Trophoblast cell (in vitro differentiated cells and primary cell): ENCODE data around the gene UCK1.
A peak's percentile ranks its signal among the peaks of the same experiment; 100 is the strongest.

Source experiments
- DNase-seq, 2 donors: peaks; one replicate each; pipeline ENCODE4 v3.0.0-alpha.2; 2016
- H2AFZ ChIP-seq: 2 replicates; pipeline ENCODE4 v1.6.1; 2013; ENCODE audit warnings: low read length, moderate library complexity, mild to moderate bottlenecking; ENCODE audit not compliant: insufficient read depth, poor library complexity
- H2AK5ac ChIP-seq: 2 replicates; pipeline ENCODE4 v1.6.1; 2013; ENCODE audit warnings: mild to moderate bottlenecking, low read length
- H2BK120ac ChIP-seq: 2 replicates; pipeline ENCODE4 v1.6.1; 2013; ENCODE audit warnings: low read length, mild to moderate bottlenecking, moderate library complexity; ENCODE audit not compliant: insufficient read depth, poor library complexity
- H2BK12ac ChIP-seq: 2 replicates; pipeline ENCODE4 v1.6.1; 2013; ENCODE audit warnings: mild to moderate bottlenecking, low read length, moderate library complexity
- H2BK5ac ChIP-seq: 2 replicates; pipeline ENCODE4 v1.6.1; 2013; ENCODE audit warnings: low read length, low read depth, moderate library complexity, mild to moderate bottlenecking; ENCODE audit not compliant: poor library complexity
- H3K14ac ChIP-seq: 2 replicates; pipeline ENCODE4 v1.6.1; 2013; ENCODE audit warnings: mild to moderate bottlenecking, low read length
- H3K18ac ChIP-seq: 2 replicates; pipeline ENCODE4 v1.6.1; 2013; ENCODE audit warnings: mild to moderate bottlenecking, low read length
- H3K23ac ChIP-seq: 2 replicates; pipeline ENCODE4 v1.6.1; 2013; ENCODE audit warnings: low read length
- H3K27ac ChIP-seq: 2 replicates; pipeline ENCODE4 v1.5.1; 2013; ENCODE audit warnings: low read depth, mild to moderate bottlenecking, inconsistent platforms, low read length, moderate library complexity
- H3K27me3 ChIP-seq: 2 replicates; pipeline ENCODE4 v1.6.1; 2013; ENCODE audit warnings: inconsistent platforms, mild to moderate bottlenecking, low read length, moderate library complexity; ENCODE audit not compliant: insufficient read depth
- H3K36me3 ChIP-seq, 2 experiments: 1 replicate in 1 of 2; 2 replicates in 1 of 2; pipeline ENCODE4 v1.6.1; 2013; ENCODE audit warnings: low read length in 2 of 2, mild to moderate bottlenecking in 2 of 2, moderate library complexity in 1 of 2; ENCODE audit not compliant: insufficient read depth in 2 of 2, control insufficient read depth in 1 of 2
- H3K4ac ChIP-seq: 2 replicates; pipeline ENCODE4 v1.6.1; 2013; ENCODE audit warnings: low read depth, mild to moderate bottlenecking, low read length, moderate library complexity
- H3K4me1 ChIP-seq, 2 experiments: 1 replicate in 1 of 2; 2 replicates in 1 of 2; pipeline ENCODE4 v1.6.1; 2013; ENCODE audit warnings: low read length in 2 of 2, mild to moderate bottlenecking in 2 of 2, moderate library complexity in 1 of 2; ENCODE audit not compliant: insufficient read depth in 2 of 2, control insufficient read depth in 1 of 2
- H3K4me2 ChIP-seq: 2 replicates; pipeline ENCODE4 v1.6.1; 2013; ENCODE audit warnings: inconsistent platforms, mild to moderate bottlenecking, low read length, moderate library complexity
- H3K4me3 ChIP-seq: 2 replicates; pipeline ENCODE4 v1.5.1; 2013; ENCODE audit warnings: mild to moderate bottlenecking, low read depth, low read length, inconsistent platforms
- H3K79me1 ChIP-seq: one replicate; pipeline ENCODE4 v1.6.1; 2013; ENCODE audit warnings: low read length
- H3K79me2 ChIP-seq: 2 replicates; pipeline ENCODE4 v1.6.1; 2013; ENCODE audit warnings: low read length, mild to moderate bottlenecking; ENCODE audit not compliant: control insufficient read depth, insufficient read depth, poor library complexity
- H3K9ac ChIP-seq: 2 replicates; pipeline ENCODE4 v1.6.1; 2013; ENCODE audit warnings: mild to moderate bottlenecking, low read length
- H3K9me3 ChIP-seq: 2 replicates; pipeline ENCODE4 v1.6.1; 2013; ENCODE audit warnings: low read depth, mild to moderate bottlenecking, control low read depth, inconsistent platforms, low read length; ENCODE audit not compliant: insufficient read depth
- H4K12ac ChIP-seq: 2 replicates; pipeline ENCODE4 v1.6.1; 2013; ENCODE audit warnings: low read depth, mild to moderate bottlenecking, low read length, moderate library complexity
- H4K8ac ChIP-seq: 2 replicates; pipeline ENCODE4 v1.6.1; 2013; ENCODE audit warnings: low read depth, mild to moderate bottlenecking, low read length, moderate library complexity
- H4K91ac ChIP-seq: one replicate; pipeline ENCODE4 v1.6.1; 2013; ENCODE audit warnings: low read depth, mild to moderate bottlenecking, low read length, moderate library complexity
- WGBS: extraction: QIAGEN DNeasy Blood & Tissue Kit; methylation state at CpG from one replicate; pipeline ENCODE4 v1.1.7; 2013; ENCODE audit warnings: missing lambda C conversion rate; ENCODE audit not compliant: insufficient read length, insufficient coverage; ENCODE audit errors: extremely low coverage; 5-methylcytosine and 5-hydroxymethylcytosine counted together

UCK1 gene

DNA sequence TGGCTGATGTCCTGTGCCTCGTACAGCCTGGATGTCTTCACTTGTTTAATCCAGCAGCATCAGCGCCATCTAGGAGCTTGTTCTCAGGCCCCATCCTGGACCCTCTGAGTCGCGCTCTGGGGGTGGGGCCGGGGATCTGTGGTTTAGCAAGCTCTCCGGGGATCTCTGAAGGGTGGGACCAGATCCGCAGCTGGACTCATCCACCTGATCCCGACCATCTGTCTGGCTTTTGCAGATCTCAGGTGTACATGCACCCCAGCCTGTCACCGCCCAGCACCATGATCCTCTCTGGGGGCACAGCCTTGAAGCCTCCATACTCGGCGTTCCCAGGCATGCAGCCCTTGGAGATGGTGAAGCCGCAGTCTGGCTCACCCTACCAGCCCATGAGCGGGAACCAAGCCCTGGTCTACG is 43.4 kb downstream of the UCK1 start:
- Histone ChIP-seq H4K91ac (no peak overlapping the region), H3K4me2 (no peak overlapping the region), H3K79me2 (no peaks in the 10 kb centered on the region), H4K8ac (no peak overlapping the region), H3K4me3 (no peak overlapping the region), H2BK12ac (no peak overlapping the region), H3K9me3 (peaks cover 4% of the 10 kb centered on the region), H3K79me1 (no peaks in the 10 kb centered on the region), H3K18ac (no peak overlapping the region), H2BK5ac (no peak overlapping the region), H3K14ac (no peak overlapping the region), H3K4ac (no peak overlapping the region), H3K23ac (no peak overlapping the region), H3K27ac (no peak overlapping the region), H2BK120ac (no peak overlapping the region), H2AFZ (no peak overlapping the region), H4K12ac (no peak overlapping the region), H3K4me1 (no peaks in the 10 kb centered on the region), H3K36me3 (peaks cover 96 to 99% of the 10 kb centered on the region in 2 experiments), H3K27me3 (no peaks in the 10 kb centered on the region), H2AK5ac (no peak overlapping the region), H3K9ac (no peak overlapping the region)
- no CpG with 5 or more reads among the region's 14 CpGs for WGBS
- no peak for DNase-seq

GRCh38 chr9:131487001-131487400 is 44.1 kb downstream of the UCK1 start:
- DNase-seq: no peak
- no peaks in the 10 kb centered on the region for H3K79me2 ChIP-seq
- no peak overlapping the region for H3K4me3 ChIP-seq
- H3K9ac ChIP-seq: no peak overlapping the region
- H3K4ac ChIP-seq: no peak overlapping the region
- H2BK120ac ChIP-seq: no peak overlapping the region
- no peak overlapping the region for H3K23ac ChIP-seq
- H3K27ac ChIP-seq: no peak overlapping the region
- peaks cover 4% of the 10 kb centered on the region for H3K9me3 ChIP-seq
- H3K79me1 ChIP-seq: no peaks in the 10 kb centered on the region
- no peaks in the 10 kb centered on the region for H3K4me1 ChIP-seq
- no peak overlapping the region for H3K4me2 ChIP-seq
- H2AFZ ChIP-seq: no peak overlapping the region
- H2BK12ac ChIP-seq: no peak overlapping the region
- no peak overlapping the region for H4K91ac ChIP-seq
- peaks cover 97 to 99% of the 10 kb centered on the region in 2 experiments for H3K36me3 ChIP-seq
- no peak overlapping the region for H4K12ac ChIP-seq
- WGBS: no CpG with 5 or more reads among the region's 9 CpGs
- H2BK5ac ChIP-seq: no peak overlapping the region
- H4K8ac ChIP-seq: no peak overlapping the region
- H2AK5ac ChIP-seq: no peak overlapping the region
- H3K18ac ChIP-seq: no peak overlapping the region
- H3K14ac ChIP-seq: no peak overlapping the region
- no peaks in the 10 kb centered on the region for H3K27me3 ChIP-seq

DNA sequence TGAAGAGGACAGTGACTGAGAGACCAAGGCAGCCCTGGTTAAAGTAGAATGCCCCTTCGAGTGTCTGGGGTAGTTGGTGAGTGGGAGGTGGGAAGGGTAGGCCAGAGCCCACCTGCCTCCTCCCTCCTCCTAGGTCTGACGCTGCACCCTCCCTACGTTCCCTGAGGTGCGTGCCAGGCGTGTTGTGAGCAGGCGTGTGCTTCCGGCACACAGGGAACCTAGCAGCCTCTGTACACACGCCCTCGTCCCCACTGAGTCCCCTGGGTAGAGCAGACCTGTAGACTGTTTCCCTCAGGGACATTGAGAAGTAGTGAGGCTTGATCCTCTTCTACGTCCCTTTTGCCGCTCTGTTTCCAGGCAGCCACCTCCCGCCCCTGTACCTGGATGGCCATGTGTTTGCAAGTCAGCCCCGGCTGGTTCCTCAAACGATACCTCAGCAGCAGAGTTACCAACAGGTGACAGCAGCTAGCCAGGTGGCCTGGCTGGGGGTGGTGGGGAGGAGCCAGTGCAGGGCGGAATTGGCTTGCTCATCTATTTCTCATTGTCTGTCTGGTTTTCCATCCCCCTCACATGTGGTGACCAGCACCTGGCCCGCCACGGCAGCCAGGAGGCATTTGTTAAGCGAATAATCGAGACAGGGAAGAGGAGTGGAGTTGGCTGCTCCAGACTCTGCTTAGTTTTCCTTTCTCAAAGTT is 45.2 kb downstream of the UCK1 start:
- WGBS: no CpG with 5 or more reads among the region's 19 CpGs
- Histone ChIP-seq H3K23ac (no peak overlapping the region), H2BK12ac (no peak overlapping the region), H4K91ac (no peak overlapping the region), H4K8ac (no peak overlapping the region), H2BK5ac (no peak overlapping the region), H3K4me2 (no peak overlapping the region), H3K36me3 (peaks cover 93 to 96% of the 10 kb centered on the region in 2 experiments), H2AFZ (no peak overlapping the region), H3K18ac (no peak overlapping the region), H3K27me3 (no peaks in the 10 kb centered on the region), H3K79me2 (no peaks in the 10 kb centered on the region), H3K9ac (no peak overlapping the region), H3K4me3 (peak overlapping the region; percentile 48), H3K14ac (no peak overlapping the region), H2AK5ac (no peak overlapping the region), H2BK120ac (no peak overlapping the region), H3K4me1 (no peaks in the 10 kb centered on the region), H3K4ac (no peak overlapping the region), H3K79me1 (no peaks in the 10 kb centered on the region), H3K27ac (no peak overlapping the region), H3K9me3 (peaks cover 4% of the 10 kb centered on the region), H4K12ac (no peak overlapping the region)
- DNase-seq: no peak

DNA sequence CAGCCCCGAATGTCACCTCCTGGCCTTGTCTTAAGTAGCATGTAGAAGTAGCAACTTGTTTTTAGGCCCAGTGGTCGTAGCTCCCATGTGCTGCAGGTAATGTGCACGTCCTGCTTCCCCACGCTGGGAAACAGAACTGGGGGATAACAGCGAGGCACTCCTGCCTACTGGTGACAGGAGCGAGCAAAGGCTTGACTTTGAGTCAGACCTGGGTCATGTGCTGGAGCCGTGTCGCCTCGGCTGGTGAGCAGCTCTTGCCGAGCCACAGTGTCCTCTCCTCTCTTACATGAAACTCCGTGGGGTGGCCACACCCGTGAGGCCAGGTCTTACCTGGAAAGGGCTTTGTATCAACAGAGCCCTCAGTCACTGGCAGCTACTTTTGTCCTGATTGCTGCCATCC is 45.9 kb downstream of the UCK1 start:
- no peak overlapping the region for H4K8ac ChIP-seq
- no peaks in the 10 kb centered on the region for H3K27me3 ChIP-seq
- H4K91ac ChIP-seq: no peak overlapping the region
- H2BK5ac ChIP-seq: no peak overlapping the region
- no peak overlapping the region for H3K4ac ChIP-seq
- H3K79me2 ChIP-seq: no peaks in the 10 kb centered on the region
- H3K18ac ChIP-seq: no peak overlapping the region
- no peak overlapping the region for H4K12ac ChIP-seq
- no CpG with 5 or more reads among the region's 12 CpGs for WGBS
- no peaks in the 10 kb centered on the region for H3K4me1 ChIP-seq
- peaks cover 91 to 96% of the 10 kb centered on the region in 2 experiments for H3K36me3 ChIP-seq
- no peak for DNase-seq
- no peak overlapping the region for H3K9ac ChIP-seq
- no peaks in the 10 kb centered on the region for H3K79me1 ChIP-seq
- H3K23ac ChIP-seq: no peak overlapping the region
- H2AFZ ChIP-seq: no peak overlapping the region
- H2BK12ac ChIP-seq: no peak overlapping the region
- H3K27ac ChIP-seq: no peak overlapping the region
- peaks cover 4% of the 10 kb centered on the region for H3K9me3 ChIP-seq
- H2AK5ac ChIP-seq: no peak overlapping the region
- no peak overlapping the region for H3K14ac ChIP-seq
- H2BK120ac ChIP-seq: no peak overlapping the region
- H3K4me2 ChIP-seq: no peak overlapping the region
- H3K4me3 ChIP-seq: no peak overlapping the region
